Small intestine (tissue), 7 donors: ENCODE data around the gene GOLT1B. TPM values are rescaled to one million over a fixed set of nuclear protein-coding genes. Genes with fewer than 3 reads are reported as not detected.

Source experiments
- DNase-seq, 2 donors: peaks; one replicate each; pipeline versions ENCODE4 v3.0.0 to v3.0.0-alpha.2; 2013
- FAIRE-seq: peaks from 2 replicates; lab custom pipeline; 2012; peaks lifted over from hg19 to GRCh38; lab: Jason Lieb, UNC
- H3K27ac ChIP-seq, 3 donors: one replicate each; pipeline ENCODE4 v1.5.1; 2013; ENCODE audit warnings: low read length in 2 of 3, mild to moderate bottlenecking in 2 of 3, control low read depth in 1 of 3, inconsistent platforms in 1 of 3, low read depth in 1 of 3, moderate library complexity in 1 of 3
- H3K27me3 ChIP-seq, 3 donors: one replicate each; pipeline ENCODE4 v1.6.1; 2013; ENCODE audit warnings: low read length in 3 of 3, inconsistent platforms in 1 of 3; ENCODE audit not compliant: control insufficient read depth in 3 of 3, insufficient read depth in 3 of 3
- H3K36me3 ChIP-seq, 3 donors: one replicate each; pipeline ENCODE4 v1.6.1; 2013; ENCODE audit warnings: low read length in 3 of 3, inconsistent platforms in 1 of 3, low read depth in 1 of 3, mild to moderate bottlenecking in 1 of 3, moderate library complexity in 1 of 3; ENCODE audit not compliant: control insufficient read depth in 3 of 3, insufficient read depth in 2 of 3
- H3K4me1 ChIP-seq, 3 donors: one replicate each; pipeline ENCODE4 v1.6.1; 2013; ENCODE audit warnings: low read length in 2 of 3, inconsistent platforms in 1 of 3, low read depth in 1 of 3, mild to moderate bottlenecking in 1 of 3, moderate library complexity in 1 of 3; ENCODE audit not compliant: control insufficient read depth in 3 of 3, insufficient read depth in 2 of 3
- H3K4me3 ChIP-seq, 3 donors: one replicate each; pipeline ENCODE4 v1.5.1; 2013; ENCODE audit warnings: low read length in 3 of 3, control low read depth in 1 of 3, inconsistent platforms in 1 of 3, low read depth in 1 of 3, mild to moderate bottlenecking in 1 of 3, moderate library complexity in 1 of 3
- H3K9me3 ChIP-seq, 2 donors: one replicate each; pipeline ENCODE4 v1.6.1; 2013; ENCODE audit warnings: low read depth in 1 of 2, low read length in 1 of 2; ENCODE audit not compliant: control insufficient read depth in 2 of 2, insufficient read depth in 1 of 2
- WGBS, 3 donors: extraction: QIAGEN DNeasy Blood & Tissue Kit; methylation state at CpG; one replicate each; pipeline ENCODE4 v1.1.7; 2013; 5-methylcytosine and 5-hydroxymethylcytosine counted together
- polyA plus RNA-seq, 4 donors: library from polyadenylated mRNA; stranded (reverse) in 3 of 4; unstranded in 1 of 4; fragments of 200-250 nt in 3 of 4; fragments of 120-200 nt in 1 of 4; gene quantifications; one replicate each; pipeline versions ENCODE4 v1.2.1 to v1.2.3, GENCODE V29; 2013
- donor health status: healthy with polysubstance abuse.
- donor health status: control.
- donor health status: control.
- donor health status: Bipolar disorder and iron deficiency.
- donor health status: healthy.

The GOLT1B gene
- polyA plus RNA-seq, 4 donors: 9.4 to 26.2 (median 12.9) TPM

DNA sequence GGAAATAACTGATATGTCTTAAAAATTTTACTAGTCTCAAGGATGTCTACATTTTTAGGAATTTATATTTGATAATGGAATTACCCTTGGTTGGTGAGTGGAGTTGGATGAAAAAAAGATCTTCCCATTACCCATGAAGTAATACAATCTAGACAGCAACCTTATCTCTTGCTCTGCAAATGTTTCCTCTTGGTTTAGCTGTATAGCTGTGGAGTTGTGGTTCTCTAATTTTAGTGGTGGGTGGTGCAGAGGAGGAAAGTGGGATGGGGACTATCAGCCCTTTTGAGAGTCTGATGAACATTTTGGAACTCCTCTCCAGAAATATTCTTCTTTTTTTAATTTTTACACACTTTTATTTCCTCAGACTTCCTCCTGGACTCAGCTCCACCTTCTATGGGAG is 41.6 kb downstream of the GOLT1B start:
- no peak for FAIRE-seq
- no peak overlapping the region for H3K27ac ChIP-seq
- no peaks in the 10 kb centered on the region for H3K9me3 ChIP-seq
- no peak overlapping the region for H3K4me3 ChIP-seq
- no peaks in the 10 kb centered on the region for H3K4me1 ChIP-seq
- DNase-seq: no peak
- no peaks in the 10 kb centered on the region for H3K27me3 ChIP-seq
- no peaks in the 10 kb centered on the region for H3K36me3 ChIP-seq

GRCh38 chr12:21545557-21545956 is 44.0 kb downstream of the GOLT1B start:
- no peak overlapping the region for H3K27ac ChIP-seq
- H3K4me3 ChIP-seq: no peak overlapping the region
- 79 to 90% (median 79%) methylated on average over 2 of the region's 2 CpGs for WGBS, 3 donors
- no peaks in the 10 kb centered on the region for H3K36me3 ChIP-seq
- no peak for DNase-seq
- H3K9me3 ChIP-seq: no peaks in the 10 kb centered on the region
- H3K4me1 ChIP-seq: no peaks in the 10 kb centered on the region
- H3K27me3 ChIP-seq: no peaks in the 10 kb centered on the region
- FAIRE-seq: no peak

- H3K27ac ChIP-seq: no peak overlapping the region
- FAIRE-seq (no peak), DNase-seq (no peak)
- WGBS, 3 donors: 0 to 11% (median 0%) methylated on average over 1 of the region's 1 CpG
- no peaks in the 10 kb centered on the region for H3K9me3 ChIP-seq
- no peak overlapping the region for H3K4me3 ChIP-seq
- H3K36me3 ChIP-seq: no peaks in the 10 kb centered on the region
- no peaks in the 10 kb centered on the region for H3K4me1 ChIP-seq
- H3K27me3 ChIP-seq: no peaks in the 10 kb centered on the region
These were observed 45.1 kb downstream of the GOLT1B start for GRCh38 chr12:21546716-21547115.

- Histone ChIP-seq H3K36me3 (no peaks in the 10 kb centered on the region), H3K27ac (no peak overlapping the region), H3K4me1 (no peaks in the 10 kb centered on the region), H3K27me3 (no peaks in the 10 kb centered on the region), H3K4me3 (no peak overlapping the region), H3K9me3 (no peaks in the 10 kb centered on the region)
- DNase-seq (no peak), FAIRE-seq (no peak)
- WGBS, 3 donors: 57 to 77% (median 58%) methylated on average over 1 of the region's 1 CpG
These were observed 45.8 kb downstream of the GOLT1B start for GRCh38 chr12:21547437-21547836.

DNA sequence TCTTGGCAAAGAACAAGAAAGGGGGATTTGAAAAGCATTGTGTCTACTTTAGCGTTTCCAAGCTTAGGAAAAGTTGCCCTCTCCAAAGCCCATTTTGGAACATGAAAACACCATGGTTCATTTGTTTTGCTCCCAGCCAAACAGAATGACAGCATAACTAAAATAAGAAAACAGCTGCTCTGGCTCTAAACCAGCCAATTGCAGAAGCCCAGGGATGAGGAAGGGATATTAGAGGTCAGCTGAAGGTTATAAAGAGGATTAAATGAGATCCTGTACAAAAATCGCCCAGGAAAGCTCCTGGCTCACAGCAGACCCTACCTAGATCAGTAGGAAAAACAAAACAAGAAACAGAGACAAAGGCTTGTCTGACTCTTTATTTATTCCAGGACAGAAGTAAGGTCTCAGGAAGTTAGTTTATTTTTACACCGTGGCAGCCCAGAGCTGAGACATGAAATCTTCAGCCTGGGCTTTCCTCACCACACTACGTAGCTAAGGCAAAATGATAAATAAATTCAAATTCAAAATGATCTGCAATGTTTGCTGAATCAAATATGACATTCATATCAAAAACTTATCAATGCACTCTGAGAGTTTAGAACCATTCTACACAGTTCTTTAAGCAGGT is 50.4 kb downstream of the GOLT1B start:
- Histone ChIP-seq H3K9me3 (no peaks in the 10 kb centered on the region), H3K27me3 (peaks cover 0 to 2% (median 0%) of the 10 kb centered on the region in 3 donors), H3K4me1 (no peaks in the 10 kb centered on the region), H3K4me3 (no peak overlapping the region), H3K27ac (no peak overlapping the region), H3K36me3 (no peaks in the 10 kb centered on the region)
- FAIRE-seq: no peak
- 44 to 69% (median 62%) methylated on average over 4 of the region's 4 CpGs for WGBS, 3 donors
- DNase-seq: no peak

GRCh38 chr12:21552635-21553328 is 51.2 kb downstream of the GOLT1B start:
- Histone ChIP-seq H3K4me3 (no peak overlapping the region), H3K9me3 (no peaks in the 10 kb centered on the region), H3K27ac (no peak overlapping the region), H3K36me3 (no peaks in the 10 kb centered on the region), H3K27me3 (peaks cover 0 to 2% (median 0%) of the 10 kb centered on the region in 3 donors), H3K4me1 (no peaks in the 10 kb centered on the region)
- no peak for DNase-seq
- WGBS, 3 donors: 70 to 73% (median 72%) methylated on average over 6 of the region's 6 CpGs
- FAIRE-seq: no peak

DNA sequence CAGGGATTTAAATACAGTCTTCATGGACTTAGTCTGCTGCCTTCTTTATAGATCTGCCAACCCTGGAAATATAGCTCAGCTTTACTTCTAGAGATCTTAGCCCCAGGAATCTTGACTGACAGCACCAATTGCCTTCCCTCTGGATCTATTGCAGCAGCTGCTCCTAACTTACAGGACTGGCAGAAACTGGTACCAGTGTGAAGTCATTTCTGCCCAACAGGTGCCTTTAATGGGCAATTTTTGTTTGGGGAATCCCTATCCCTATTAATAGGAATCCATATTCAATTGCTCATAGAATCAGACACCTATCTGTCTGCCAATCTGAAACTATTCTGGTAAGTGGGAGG is 51.7 kb downstream of the GOLT1B start:
- Histone ChIP-seq H3K9me3 (no peaks in the 10 kb centered on the region), H3K4me1 (no peaks in the 10 kb centered on the region), H3K27ac (no peak overlapping the region), H3K36me3 (no peaks in the 10 kb centered on the region), H3K27me3 (peaks cover 0 to 2% (median 0%) of the 10 kb centered on the region in 3 donors), H3K4me3 (no peak overlapping the region)
- no peak for FAIRE-seq
- no peak for DNase-seq

- DNase-seq: no peak
- H3K4me1 ChIP-seq: no peaks in the 10 kb centered on the region
- H3K4me3 ChIP-seq: no peak overlapping the region
- no peak for FAIRE-seq
- no peak overlapping the region for H3K27ac ChIP-seq
- WGBS, 3 donors: 82 to 87% (median 85%) methylated on average over 9 of the region's 9 CpGs
- H3K36me3 ChIP-seq: no peaks in the 10 kb centered on the region
- peaks cover 0 to 2% (median 0%) of the 10 kb centered on the region in 3 donors for H3K27me3 ChIP-seq
- no peaks in the 10 kb centered on the region for H3K9me3 ChIP-seq
These were observed 56.6 kb downstream of the GOLT1B start for GRCh38 chr12:21558100-21558679.
